Measurements from ENCODE around the gene TMEM238. TPM values are rescaled to one million over a fixed set of nuclear protein-coding genes. Genes with fewer than 3 reads are reported as not detected.

Gene TMEM238
- total and polyA plus RNA-seq, 9 of the 15 experiments (the other 6 are each of a cell fraction or from before 2014, with no cell fraction given), result 0.18 to 5.1 (median 1.3) TPM; not detected in 4

DNA sequence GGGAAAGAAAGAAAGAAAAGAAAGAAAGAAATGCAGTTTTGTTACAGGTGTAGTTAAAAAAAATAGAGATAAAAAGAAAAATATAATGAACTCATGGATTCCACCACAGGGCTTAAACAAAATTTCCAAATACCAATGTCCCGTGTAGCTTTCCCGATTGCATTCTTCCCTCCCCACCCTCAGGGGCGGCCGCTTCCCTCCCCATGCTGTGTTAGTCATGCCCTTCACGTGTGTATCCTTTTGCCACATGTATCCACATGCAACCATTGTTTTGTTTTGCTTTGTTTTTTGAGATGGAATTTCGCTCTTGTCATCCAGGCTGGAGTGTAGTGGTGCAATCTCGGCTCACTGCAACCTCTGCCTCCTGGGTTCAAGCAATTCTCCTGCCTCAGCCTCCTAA lies 48.0 kb downstream of the TMEM238 start:
- Histone ChIP-seq H3K9me1 (ENCODE audit: control insufficient read depth, insufficient read depth, low read length) (no peaks in the 10 kb centered on the region), H3K4me2 (ENCODE audit: insufficient read depth, low read length) (no peak overlapping the region), H3K4me1 (replicated peaks in 1 of 2; ENCODE audit: control insufficient read depth in 2 of 2, insufficient read depth in 2 of 2, low read length in 2 of 2) (peaks cover 0 to 19% of the 10 kb centered on the region in 2 experiments; a peak in 4 of 5 replicates), H3K4me3 (no peak overlapping the region), H3K27me3 (ENCODE audit: control insufficient read depth in 2 of 2, insufficient read depth in 2 of 2, low read length in 2 of 2) (no peaks in the 10 kb centered on the region), H2AFZ (ENCODE audit: low read depth, low read length) (no peak overlapping the region), H3K9ac (ENCODE audit: insufficient read depth in 1 of 2, low read depth in 2 of 2, low read length in 2 of 2) (no peak overlapping the region), H3K79me2 (ENCODE audit: control insufficient read depth, insufficient read depth, low read length) (peaks cover 12% of the 10 kb centered on the region), H4K20me1 (replicated peaks; ENCODE audit: control insufficient read depth, insufficient read depth, low read length) (no peaks in the 10 kb centered on the region), H3K27ac (ENCODE audit: extremely low read depth, low read depth, low read length) (no peak overlapping the region), H3K9me3 (replicated peaks; ENCODE audit: control insufficient read depth, insufficient read depth, low read depth, low read length) (no peaks in the 10 kb centered on the region; the same call in 1 of the 2 replicates), H3K36me3 (ENCODE audit: control insufficient read depth, insufficient read depth, low read length) (no peaks in the 10 kb centered on the region)
- in situ Hi-C loops (cut with MboI), result no loop called here
- DNase-seq (ENCODE audit: extremely low read depth in 1 of 4, low spot score in 3 of 4), result no peak
- ATAC-seq, result no peak
- intact Hi-C loops (cut with micrococcal nuclease), result loop anchor here (5.0 kb wide), 1 partner anchor 34 kb away; no protein-coding TSS in a partner anchor
- CTCF ChIA-PET (ENCODE audit: low intra/inter-chr PET ratio), result no interaction called here
- POLR2A ChIA-PET, result interaction anchor here (0.5 to 1.9 kb wide), 3 partner anchors 14 to 140 kb away, joined by 3 to 4 read pairs (median 4); partner anchors contain the start of gene ZNF628
- TF ChIP-seq, protein P1, sequence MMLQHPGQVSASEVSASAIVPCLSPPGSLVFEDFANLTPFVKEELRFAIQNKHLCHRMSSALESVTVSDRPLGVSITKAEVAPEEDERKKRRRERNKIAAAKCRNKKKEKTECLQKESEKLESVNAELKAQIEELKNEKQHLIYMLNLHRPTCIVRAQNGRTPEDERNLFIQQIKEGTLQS (IDR thresholded peaks at IDR 0.05), result peak; percentile 19; the same call in 1 of the 2 replicates
- TF ChIP-seq, protein P1 (CRISPR knock-in tag; conservative IDR thresholded peaks at IDR 0.05), result no peak
- TF ChIP-seq CEBPB (tag; IDR thresholded peaks at IDR 0.05) (0 out of 2 replicates have a peak, but pooled peaks have one; percentile 17), ILF3 (IDR thresholded peaks at IDR 0.05; ENCODE audit: borderline replicate concordance) (no peak)
- BruUV-seq (replicated peaks), result no TSS peak
- 38% methylated on average over 7 of the region's 7 CpGs for WGBS (ENCODE audit: insufficient coverage, low coverage, missing lambda C conversion rate)
- FAIRE-seq, result no peak

DNA sequence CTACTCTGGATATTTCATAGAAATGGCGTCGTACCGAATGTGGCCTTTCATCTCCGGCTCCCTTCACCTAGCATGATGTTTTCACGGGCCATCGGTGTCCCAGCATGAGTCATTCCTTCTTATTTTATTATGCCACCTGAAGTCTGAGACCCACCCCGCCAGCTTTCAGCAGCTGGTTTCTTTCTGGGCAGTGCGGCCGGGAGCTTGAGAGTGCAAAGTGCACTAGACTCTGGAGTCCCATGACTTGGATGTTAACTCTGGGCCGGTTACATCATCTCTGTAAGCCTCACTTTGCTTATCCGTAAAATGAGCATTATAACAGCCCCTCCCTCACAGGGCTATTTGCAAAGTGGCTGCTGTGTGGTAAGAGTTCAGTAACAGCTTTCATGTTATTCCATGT lies 50.2 kb downstream of the TMEM238 start:
- ChIA-PET CTCF (ENCODE audit: low intra/inter-chr PET ratio) (no interaction called here), POLR2A (interaction anchor here (1.0 kb wide), 1 partner anchor 72 kb away, joined by 3 read pairs; no protein-coding TSS in a partner anchor)
- peak; percentile 22; the same call in 1 of the 3 replicates for ATAC-seq
- Histone ChIP-seq H3K79me2 (ENCODE audit: control insufficient read depth, insufficient read depth, low read length) (no peaks in the 10 kb centered on the region), H4K20me1 (replicated peaks; ENCODE audit: control insufficient read depth, insufficient read depth, low read length) (no peaks in the 10 kb centered on the region), H3K27ac (ENCODE audit: extremely low read depth, low read depth, low read length) (no peak overlapping the region), H3K9me3 (replicated peaks; ENCODE audit: control insufficient read depth, insufficient read depth, low read depth, low read length) (no peaks in the 10 kb centered on the region; the same call in 1 of the 2 replicates), H3K4me1 (replicated peaks in 1 of 2; ENCODE audit: control insufficient read depth in 2 of 2, insufficient read depth in 2 of 2, low read length in 2 of 2) (peaks cover 0 to 7% of the 10 kb centered on the region in 2 experiments; a peak in 4 of 5 replicates), H3K27me3 (ENCODE audit: control insufficient read depth in 2 of 2, insufficient read depth in 2 of 2, low read length in 2 of 2) (no peaks in the 10 kb centered on the region), H3K9ac (ENCODE audit: insufficient read depth in 1 of 2, low read depth in 2 of 2, low read length in 2 of 2) (no peak overlapping the region), H3K36me3 (ENCODE audit: control insufficient read depth, insufficient read depth, low read length) (no peaks in the 10 kb centered on the region), H3K4me3 (no peak overlapping the region), H2AFZ (ENCODE audit: low read depth, low read length) (peak overlapping the region; percentile 69), H3K4me2 (ENCODE audit: insufficient read depth, low read length) (no peak overlapping the region), H3K9me1 (ENCODE audit: control insufficient read depth, insufficient read depth, low read length) (no peaks in the 10 kb centered on the region)
- WGBS (ENCODE audit: insufficient coverage, low coverage, missing lambda C conversion rate), result 65% methylated on average over 11 of the region's 11 CpGs
- BruUV-seq (replicated peaks), result no TSS peak
- in situ Hi-C loops (cut with MboI) (no loop called here), intact Hi-C loops (cut with micrococcal nuclease) (no loop called here)
- no peak for DNase-seq (ENCODE audit: extremely low read depth in 1 of 4, low spot score in 3 of 4)
- no peak for FAIRE-seq
- TF ChIP-seq POLR3A (IDR thresholded peaks at IDR 0.05; ENCODE audit: borderline replicate concordance, extremely low read depth, insufficient read depth, insufficient read length), result no peak
- TF ChIP-seq, protein P2, sequence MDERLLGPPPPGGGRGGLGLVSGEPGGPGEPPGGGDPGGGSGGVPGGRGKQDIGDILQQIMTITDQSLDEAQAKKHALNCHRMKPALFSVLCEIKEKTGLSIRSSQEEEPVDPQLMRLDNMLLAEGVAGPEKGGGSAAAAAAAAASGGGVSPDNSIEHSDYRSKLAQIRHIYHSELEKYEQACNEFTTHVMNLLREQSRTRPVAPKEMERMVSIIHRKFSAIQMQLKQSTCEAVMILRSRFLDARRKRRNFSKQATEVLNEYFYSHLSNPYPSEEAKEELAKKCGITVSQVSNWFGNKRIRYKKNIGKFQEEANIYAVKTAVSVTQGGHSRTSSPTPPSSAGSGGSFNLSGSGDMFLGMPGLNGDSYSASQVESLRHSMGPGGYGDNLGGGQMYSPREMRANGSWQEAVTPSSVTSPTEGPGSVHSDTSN (CRISPR knock-in tag; IDR thresholded peaks at IDR 0.05; ENCODE audit: low read depth), result no peak
- TF ChIP-seq, protein P2 (tag; conservative IDR thresholded peaks at IDR 0.05; ENCODE audit: low read depth), result no peak
- TF ChIP-seq, protein P3, sequence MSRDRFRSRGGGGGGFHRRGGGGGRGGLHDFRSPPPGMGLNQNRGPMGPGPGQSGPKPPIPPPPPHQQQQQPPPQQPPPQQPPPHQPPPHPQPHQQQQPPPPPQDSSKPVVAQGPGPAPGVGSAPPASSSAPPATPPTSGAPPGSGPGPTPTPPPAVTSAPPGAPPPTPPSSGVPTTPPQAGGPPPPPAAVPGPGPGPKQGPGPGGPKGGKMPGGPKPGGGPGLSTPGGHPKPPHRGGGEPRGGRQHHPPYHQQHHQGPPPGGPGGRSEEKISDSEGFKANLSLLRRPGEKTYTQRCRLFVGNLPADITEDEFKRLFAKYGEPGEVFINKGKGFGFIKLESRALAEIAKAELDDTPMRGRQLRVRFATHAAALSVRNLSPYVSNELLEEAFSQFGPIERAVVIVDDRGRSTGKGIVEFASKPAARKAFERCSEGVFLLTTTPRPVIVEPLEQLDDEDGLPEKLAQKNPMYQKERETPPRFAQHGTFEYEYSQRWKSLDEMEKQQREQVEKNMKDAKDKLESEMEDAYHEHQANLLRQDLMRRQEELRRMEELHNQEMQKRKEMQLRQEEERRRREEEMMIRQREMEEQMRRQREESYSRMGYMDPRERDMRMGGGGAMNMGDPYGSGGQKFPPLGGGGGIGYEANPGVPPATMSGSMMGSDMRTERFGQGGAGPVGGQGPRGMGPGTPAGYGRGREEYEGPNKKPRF (IDR thresholded peaks at IDR 0.05; ENCODE audit: low read depth, low read length), result no peak

All from K562 (cell line).